ENCODE data around the gene HBP1. TPM values are rescaled to one million over a fixed set of nuclear protein-coding genes. Genes with fewer than 3 reads are reported as not detected.

The HBP1 gene
- total RNA-seq (2021) (27.0 to 31.0 TPM (median 29.2 TPM) in 3 replicates), Bru-seq, nascent RNA (percentile 78 among the genes with signal in this experiment)
- long read RNA-seq, experiment 1, transcript HBP1-208 (11 exons, 2,704 nt), result major isoform, 48 of 118 reads
- long read RNA-seq, experiment 1, transcript HBP1-201 (11 exons, 2,829 nt), result minor isoform, 15 of 118 reads
- long read RNA-seq, experiment 1, partial matches to known transcripts, result 30 of 118 reads
- long read RNA-seq, experiment 1, other reads (novel, unspliced or antisense), result 25 of 118 reads
- long read RNA-seq, experiment 2, partial matches to known transcripts, result 25 of 47 reads
- long read RNA-seq, experiment 2, other reads (novel, unspliced or antisense), result 14 of 47 reads
- long read RNA-seq, experiment 3, transcript HBP1-208 (11 exons, 2,704 nt), result major isoform, 35 of 68 reads
- long read RNA-seq, experiment 3, partial matches to known transcripts, result 21 of 68 reads
- long read RNA-seq, experiment 3, other reads (novel, unspliced or antisense), result 10 of 68 reads

- POLR2A ChIA-PET, result interaction anchor here (0.5 to 1.6 kb wide), 11 partner anchors 12 to 883 kb away, joined by 3 to 8 read pairs (median 4); partner anchors contain the start of genes CBLL1 and NAMPT
Observed at GRCh38 chr7:107168233-107169119, at the start of gene HBP1. TSS of gene HBP1 (plus strand) at chr7:107169003. CDS start at chr7:107179894, 10,891 bp downstream.

More at GRCh38 chr7:107168233-107169119, at the start of gene HBP1:
- Mint-ChIP-seq H3K4me3 (peak within 1 kb of the TSS; percentile 94), H3K4me1 (peaks cover 42% of the 10 kb centered on the region), H3K27ac (peak within 1 kb of the TSS; percentile 100), H3K27me3 (ENCODE audit: low read depth) (no peaks in the 10 kb centered on the region), H3K36me3 (peaks cover 2% of the 10 kb centered on the region; the same call in 1 of the 2 replicates), H3K9me3 (no peaks in the 10 kb centered on the region)
- DNase-seq (ENCODE audit: low spot score) (peak; percentile 97), ATAC-seq (peak; percentile 90)
- TF ChIP-seq PRDM15 (CRISPR knock-in tag; IDR thresholded peaks at IDR 0.05), result no peak
- TF ChIP-seq, protein P1, sequence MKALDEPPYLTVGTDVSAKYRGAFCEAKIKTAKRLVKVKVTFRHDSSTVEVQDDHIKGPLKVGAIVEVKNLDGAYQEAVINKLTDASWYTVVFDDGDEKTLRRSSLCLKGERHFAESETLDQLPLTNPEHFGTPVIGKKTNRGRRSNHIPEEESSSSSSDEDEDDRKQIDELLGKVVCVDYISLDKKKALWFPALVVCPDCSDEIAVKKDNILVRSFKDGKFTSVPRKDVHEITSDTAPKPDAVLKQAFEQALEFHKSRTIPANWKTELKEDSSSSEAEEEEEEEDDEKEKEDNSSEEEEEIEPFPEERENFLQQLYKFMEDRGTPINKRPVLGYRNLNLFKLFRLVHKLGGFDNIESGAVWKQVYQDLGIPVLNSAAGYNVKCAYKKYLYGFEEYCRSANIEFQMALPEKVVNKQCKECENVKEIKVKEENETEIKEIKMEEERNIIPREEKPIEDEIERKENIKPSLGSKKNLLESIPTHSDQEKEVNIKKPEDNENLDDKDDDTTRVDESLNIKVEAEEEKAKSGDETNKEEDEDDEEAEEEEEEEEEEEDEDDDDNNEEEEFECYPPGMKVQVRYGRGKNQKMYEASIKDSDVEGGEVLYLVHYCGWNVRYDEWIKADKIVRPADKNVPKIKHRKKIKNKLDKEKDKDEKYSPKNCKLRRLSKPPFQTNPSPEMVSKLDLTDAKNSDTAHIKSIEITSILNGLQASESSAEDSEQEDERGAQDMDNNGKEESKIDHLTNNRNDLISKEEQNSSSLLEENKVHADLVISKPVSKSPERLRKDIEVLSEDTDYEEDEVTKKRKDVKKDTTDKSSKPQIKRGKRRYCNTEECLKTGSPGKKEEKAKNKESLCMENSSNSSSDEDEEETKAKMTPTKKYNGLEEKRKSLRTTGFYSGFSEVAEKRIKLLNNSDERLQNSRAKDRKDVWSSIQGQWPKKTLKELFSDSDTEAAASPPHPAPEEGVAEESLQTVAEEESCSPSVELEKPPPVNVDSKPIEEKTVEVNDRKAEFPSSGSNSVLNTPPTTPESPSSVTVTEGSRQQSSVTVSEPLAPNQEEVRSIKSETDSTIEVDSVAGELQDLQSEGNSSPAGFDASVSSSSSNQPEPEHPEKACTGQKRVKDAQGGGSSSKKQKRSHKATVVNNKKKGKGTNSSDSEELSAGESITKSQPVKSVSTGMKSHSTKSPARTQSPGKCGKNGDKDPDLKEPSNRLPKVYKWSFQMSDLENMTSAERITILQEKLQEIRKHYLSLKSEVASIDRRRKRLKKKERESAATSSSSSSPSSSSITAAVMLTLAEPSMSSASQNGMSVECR (CRISPR knock-in tag; IDR thresholded peaks at IDR 0.05; ENCODE audit: borderline replicate concordance), result peak; percentile 94; the same call in 1 of the 2 replicates
- TF ChIP-seq, protein P2, sequence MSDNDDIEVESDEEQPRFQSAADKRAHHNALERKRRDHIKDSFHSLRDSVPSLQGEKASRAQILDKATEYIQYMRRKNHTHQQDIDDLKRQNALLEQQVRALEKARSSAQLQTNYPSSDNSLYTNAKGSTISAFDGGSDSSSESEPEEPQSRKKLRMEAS (CRISPR knock-in tag; IDR thresholded peaks at IDR 0.05), result peak; percentile 96
- TF ChIP-seq NFYB (CRISPR knock-in tag; conservative IDR thresholded peaks at IDR 0.05; ENCODE audit: low read depth), result peak; percentile 94
- peak; percentile 100 for TF ChIP-seq FOXK1 (CRISPR knock-in tag; IDR thresholded peaks at IDR 0.05)
- peak; percentile 63; the same call in 1 of the 2 replicates for TF ChIP-seq FOXP1 (CRISPR knock-in tag; IDR thresholded peaks at IDR 0.05; ENCODE audit: borderline replicate concordance)
- TF ChIP-seq NR1H2 (CRISPR knock-in tag; IDR thresholded peaks at IDR 0.05), result no peak
- TF ChIP-seq, protein P3, sequence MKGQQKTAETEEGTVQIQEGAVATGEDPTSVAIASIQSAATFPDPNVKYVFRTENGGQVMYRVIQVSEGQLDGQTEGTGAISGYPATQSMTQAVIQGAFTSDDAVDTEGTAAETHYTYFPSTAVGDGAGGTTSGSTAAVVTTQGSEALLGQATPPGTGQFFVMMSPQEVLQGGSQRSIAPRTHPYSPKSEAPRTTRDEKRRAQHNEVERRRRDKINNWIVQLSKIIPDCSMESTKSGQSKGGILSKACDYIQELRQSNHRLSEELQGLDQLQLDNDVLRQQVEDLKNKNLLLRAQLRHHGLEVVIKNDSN (CRISPR knock-in tag; IDR thresholded peaks at IDR 0.05), result peak; percentile 60; the same call in 1 of the 2 replicates
- TF ChIP-seq SP1 (CRISPR knock-in tag; conservative IDR thresholded peaks at IDR 0.05), result peak; percentile 78
- TF ChIP-seq USF2 (CRISPR knock-in tag; IDR thresholded peaks at IDR 0.05), result no peak
- CTCF ChIA-PET, result interaction anchor here (0.6 to 3.5 kb wide), 22 partner anchors 12 to 992 kb away, joined by 3 to 29 read pairs (median 4); no protein-coding TSS in a partner anchor
